HG03469 (cell line): ENCODE measurements around the gene DNASE1L1.

Experiments used
- ATAC-seq: cut with Tn5 transposase; IDR thresholded peaks from one replicate; pipeline ENCODE4 v1.9.1; 2021; ENCODE audit warnings: mild to moderate bottlenecking, moderate library complexity, moderate number of reproducible peaks; ENCODE audit not compliant: unreplicated experiment

DNASE1L1 gene

GRCh38 chrX:154409222-154409871, at the start of gene DNASE1L1:
DNASE1L1 (minus strand) TSS chrX:154409254; CDS start chrX:154405568, 3,686 bp downstream.
- no peak for ATAC-seq

GRCh38 chrX:154458116-154458953, 49.3 kb upstream of the DNASE1L1 start, which contains the start of gene PLXNA3:
PLXNA3 (plus strand) TSS chrX:154458281; CDS start chrX:154460184, 1,903 bp downstream.
- peak; percentile 35 for ATAC-seq

GRCh38 chrX:154457491-154458115, 48.5 kb upstream of the DNASE1L1 start:
- peak; percentile 47 for ATAC-seq

GRCh38 chrX:154452823-154453222, 43.8 kb upstream of the DNASE1L1 start:
- no peak for ATAC-seq

GRCh38 chrX:154450312-154450711, 41.3 kb upstream of the DNASE1L1 start:
- ATAC-seq: no peak

- ATAC-seq: no peak
Observed at GRCh38 chrX:154449618-154450017, 40.6 kb upstream of the DNASE1L1 start.

GRCh38 chrX:154448484-154448883, 39.4 kb upstream of the DNASE1L1 start:
- no peak for ATAC-seq

- no peak for ATAC-seq
Observed at GRCh38 chrX:154446430-154446829, 37.4 kb upstream of the DNASE1L1 start.

GRCh38 chrX:154445776-154446175, 36.7 kb upstream of the DNASE1L1 start:
- ATAC-seq: no peak

- ATAC-seq: no peak
Observed at GRCh38 chrX:154444755-154445246, 35.7 kb upstream of the DNASE1L1 start.

- no peak for ATAC-seq
Observed at GRCh38 chrX:154443992-154444754, 35.1 kb upstream of the DNASE1L1 start, which contains the start of gene FAM50A. FAM50A (plus strand) TSS chrX:154444141; CDS start chrX:154444236, 95 bp downstream.

- ATAC-seq: no peak
Observed at GRCh38 chrX:154443479-154443910, 34.4 kb upstream of the DNASE1L1 start.

GRCh38 chrX:154441984-154442707, 33.1 kb upstream of the DNASE1L1 start:
- no peak for ATAC-seq

- ATAC-seq: no peak
Observed at GRCh38 chrX:154441564-154441963, 32.5 kb upstream of the DNASE1L1 start.

GRCh38 chrX:154440623-154441357, 31.7 kb upstream of the DNASE1L1 start:
- no peak for ATAC-seq

GRCh38 chrX:154439841-154440240, 30.8 kb upstream of the DNASE1L1 start:
- ATAC-seq: no peak

- ATAC-seq: no peak
Observed at GRCh38 chrX:154437971-154438893, 29.2 kb upstream of the DNASE1L1 start.
